Dermis lymphatic vessel endothelial cell (primary cell): ENCODE data around the gene ANGPT4. TPM values are rescaled to one million over a fixed set of nuclear protein-coding genes. Genes with fewer than 3 reads are reported as not detected.

ENCODE experiments used
- total RNA-seq: library from RNA; depleted of rRNA; stranded (reverse); fragments of >200 nt; gene quantifications from 2 replicates; pipeline ENCODE4 v1.2.1, GENCODE V29; 2014

The ANGPT4 gene, protein sequence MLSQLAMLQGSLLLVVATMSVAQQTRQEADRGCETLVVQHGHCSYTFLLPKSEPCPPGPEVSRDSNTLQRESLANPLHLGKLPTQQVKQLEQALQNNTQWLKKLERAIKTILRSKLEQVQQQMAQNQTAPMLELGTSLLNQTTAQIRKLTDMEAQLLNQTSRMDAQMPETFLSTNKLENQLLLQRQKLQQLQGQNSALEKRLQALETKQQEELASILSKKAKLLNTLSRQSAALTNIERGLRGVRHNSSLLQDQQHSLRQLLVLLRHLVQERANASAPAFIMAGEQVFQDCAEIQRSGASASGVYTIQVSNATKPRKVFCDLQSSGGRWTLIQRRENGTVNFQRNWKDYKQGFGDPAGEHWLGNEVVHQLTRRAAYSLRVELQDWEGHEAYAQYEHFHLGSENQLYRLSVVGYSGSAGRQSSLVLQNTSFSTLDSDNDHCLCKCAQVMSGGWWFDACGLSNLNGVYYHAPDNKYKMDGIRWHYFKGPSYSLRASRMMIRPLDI
- total RNA-seq = not detected in 2 replicates

GRCh38 chr20:916125-916799 is at the start of gene ANGPT4:
Gene ANGPT4 (minus strand): TSS chr20:916334. CDS start chr20:916214, 120 bp downstream.

GRCh38 chr20:833450-834150 is 82.5 kb downstream of the ANGPT4 start, which contains the start of gene FAM110A:
Gene FAM110A (plus strand): TSS chr20:833715. CDS start chr20:844805, 11,090 bp downstream.

Other genes with a start within 250 kb of the ANGPT4 start
- not detected in 2 replicates for gene SCRT2, start 240.5 kb downstream of the ANGPT4 start, total RNA-seq
- not detected in 2 replicates for gene SLC52A3, start 147.8 kb downstream of the ANGPT4 start, total RNA-seq
- gene FAM110A, start 82.6 kb downstream of the ANGPT4 start, total RNA-seq = 2.3 and 2.6 TPM in 2 replicates
- gene RSPO4, start 86.0 kb upstream of the ANGPT4 start, total RNA-seq = not detected in 2 replicates
- 35.3 and 40.1 TPM in 2 replicates for gene PSMF1, start 202.3 kb upstream of the ANGPT4 start, total RNA-seq